ENCODE measurements around the gene RAI14. TPM values are rescaled to one million over a fixed set of nuclear protein-coding genes. Genes with fewer than 3 reads are reported as not detected.
"Not testable (repeated sequence)": the region's sequence is repeated elsewhere in the genome, so short reads cannot be mapped to it uniquely, and the experiment has no call there.

RAI14 gene
- total and polyA plus RNA-seq, 4 donors = 16.7 to 91.5 (median 49.3) TPM

- Histone ChIP-seq H3K4me1 (ENCODE audit: control insufficient read depth in 5 of 5, insufficient read depth in 5 of 5, low read length in 5 of 5) (peaks cover 0 to 2% (median 0%) of the 10 kb centered on the region in 5 donors), H3K9me3 (ENCODE audit: control insufficient read depth in 4 of 4, insufficient read depth in 3 of 4, low read length in 3 of 4) (peaks cover 0 to 6% (median 3%) of the 10 kb centered on the region in 4 donors), H3K4me3 (no peak overlapping the region), H3K36me3 (ENCODE audit: control insufficient read depth in 4 of 4, insufficient read depth in 4 of 4, low read length in 4 of 4) (no peaks in the 10 kb centered on the region), H3K9ac (ENCODE audit: insufficient read depth in 1 of 2, low read length in 2 of 2) (no peak overlapping the region), H3K27me3 (ENCODE audit: control insufficient read depth in 3 of 3, insufficient read depth in 3 of 3, low read length in 2 of 3) (no peaks in the 10 kb centered on the region), H3K27ac (ENCODE audit: low read depth in 1 of 2, low read length in 1 of 2) (no peak overlapping the region)
- 91 to 93% methylated on average over 8 of the region's 8 CpGs for WGBS, 2 donors
- DNase-seq = no peak
- no peak for TF ChIP-seq CTCF (IDR thresholded peaks at IDR 0.05; ENCODE audit: control extremely low read depth, extremely low read depth)
- ATAC-seq (ENCODE audit: insufficient read depth, low FRiP score) = no peak
Observed at GRCh38 chr5:34778091-34778850, 122.1 kb downstream of the RAI14 start.

- not testable (repeated sequence) for H3K4me3 ChIP-seq; H3K9me3 ChIP-seq (ENCODE audit: control insufficient read depth in 4 of 4, insufficient read depth in 3 of 4, low read length in 3 of 4); DNase-seq; H3K27ac ChIP-seq (ENCODE audit: low read depth in 1 of 2, low read length in 1 of 2); H3K9ac ChIP-seq (ENCODE audit: insufficient read depth in 1 of 2, low read length in 2 of 2); ATAC-seq (ENCODE audit: insufficient read depth, low FRiP score); H3K36me3 ChIP-seq (ENCODE audit: control insufficient read depth in 4 of 4, insufficient read depth in 4 of 4, low read length in 4 of 4); H3K27me3 ChIP-seq (ENCODE audit: control insufficient read depth in 3 of 3, insufficient read depth in 3 of 3, low read length in 2 of 3); H3K4me1 ChIP-seq (ENCODE audit: control insufficient read depth in 5 of 5, insufficient read depth in 5 of 5, low read length in 5 of 5)
- WGBS, 2 donors = 94 to 98% methylated on average over 4 of the region's 4 CpGs
Observed at GRCh38 chr5:34783892-34784291, 127.8 kb downstream of the RAI14 start.

GRCh38 chr5:34787035-34787434, 130.9 kb downstream of the RAI14 start:
- WGBS, 2 donors = 88 to 91% methylated on average over 6 of the region's 6 CpGs
- Histone ChIP-seq H3K9ac (ENCODE audit: insufficient read depth in 1 of 2, low read length in 2 of 2) (no peak overlapping the region), H3K27me3 (ENCODE audit: control insufficient read depth in 3 of 3, insufficient read depth in 3 of 3, low read length in 2 of 3) (no peaks in the 10 kb centered on the region), H3K4me3 (no peak overlapping the region), H3K36me3 (ENCODE audit: control insufficient read depth in 4 of 4, insufficient read depth in 4 of 4, low read length in 4 of 4) (no peaks in the 10 kb centered on the region), H3K4me1 (ENCODE audit: control insufficient read depth in 5 of 5, insufficient read depth in 5 of 5, low read length in 5 of 5) (peaks cover 0 to 8% (median 0%) of the 10 kb centered on the region in 5 donors), H3K27ac (ENCODE audit: low read depth in 1 of 2, low read length in 1 of 2) (no peak overlapping the region), H3K9me3 (ENCODE audit: control insufficient read depth in 4 of 4, insufficient read depth in 3 of 4, low read length in 3 of 4) (peaks cover 0 to 3% (median 0%) of the 10 kb centered on the region in 4 donors)
- DNase-seq = no peak
- TF ChIP-seq CTCF (IDR thresholded peaks at IDR 0.05; ENCODE audit: control extremely low read depth, extremely low read depth) = no peak
- ATAC-seq (ENCODE audit: insufficient read depth, low FRiP score) = no peak

- no peaks in the 10 kb centered on the region for H3K36me3 ChIP-seq (ENCODE audit: control insufficient read depth in 4 of 4, insufficient read depth in 4 of 4, low read length in 4 of 4)
- TF ChIP-seq CTCF (IDR thresholded peaks at IDR 0.05; ENCODE audit: control extremely low read depth, extremely low read depth) = no peak
- H3K9ac ChIP-seq (ENCODE audit: insufficient read depth in 1 of 2, low read length in 2 of 2) = no peak overlapping the region
- peak overlapping the region in 1 of 2 donors; percentile 17 for H3K27ac ChIP-seq (ENCODE audit: low read depth in 1 of 2, low read length in 1 of 2)
- 47 to 72% methylated on average over 5 of the region's 5 CpGs for WGBS, 2 donors
- DNase-seq = peak; percentile 24 to 40 (median 29)
- H3K27me3 ChIP-seq (ENCODE audit: control insufficient read depth in 3 of 3, insufficient read depth in 3 of 3, low read length in 2 of 3) = no peaks in the 10 kb centered on the region
- peaks cover 0 to 8% (median 0%) of the 10 kb centered on the region in 5 donors for H3K4me1 ChIP-seq (ENCODE audit: control insufficient read depth in 5 of 5, insufficient read depth in 5 of 5, low read length in 5 of 5)
- ATAC-seq (ENCODE audit: insufficient read depth, low FRiP score) = peak; percentile 66
- H3K4me3 ChIP-seq = no peak overlapping the region
- peaks cover 0 to 3% (median 0%) of the 10 kb centered on the region in 4 donors for H3K9me3 ChIP-seq (ENCODE audit: control insufficient read depth in 4 of 4, insufficient read depth in 3 of 4, low read length in 3 of 4)
Observed at GRCh38 chr5:34789021-34789531, 132.9 kb downstream of the RAI14 start.

Data from lung (tissue), 12 donors.